Mesenteric fat pad (tissue), 1 donor: Measurements from ENCODE around the gene MLH3. TPM values are rescaled to one million over a fixed set of nuclear protein-coding genes. Genes with fewer than 3 reads are reported as not detected.
A peak's percentile ranks its signal among the peaks of the same experiment; 100 is the strongest.

ENCODE experiments used
- DNase-seq: peaks from one replicate; pipeline ENCODE4 v3.0.0-alpha.2; 2020; ENCODE audit warnings: low spot score
- total RNA-seq: library from RNA; stranded (reverse); fragmentation: NEBNext Ultra II Directional; extraction: Animal tissue kit (Norgen Biotek cat#: 25700); gene quantifications from one replicate; pipeline ENCODE4 v1.2.1, GENCODE V29; 2021
- donor health status: DM: yes; HTN: yes; CAD: no.

MLH3 gene
- total RNA-seq, 1 donor from 2014 or later: 27.9 TPM

- DNase-seq: no peak
Observed at GRCh38 chr14:74985806-74986205, 65.5 kb downstream of the MLH3 start.

DNA sequence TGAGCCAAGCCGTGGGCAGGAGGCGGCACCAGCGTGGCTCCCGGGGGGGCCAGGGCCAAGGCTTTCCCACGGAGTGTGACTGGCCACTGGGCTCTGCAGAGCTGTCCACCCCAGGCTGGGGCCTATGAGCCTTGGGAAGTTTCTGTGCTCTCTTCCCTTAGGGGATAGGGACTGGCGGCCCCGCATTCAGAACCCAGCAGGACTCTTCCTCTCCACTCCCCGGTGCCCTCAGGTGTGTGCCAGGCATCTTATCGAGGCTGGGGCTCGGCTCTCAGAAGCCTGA, 66.3 kb downstream of the MLH3 start:
- no peak for DNase-seq

GRCh38 chr14:74984236-74985027, 66.8 kb downstream of the MLH3 start:
- DNase-seq: no peak

GRCh38 chr14:74983343-74983742, 67.9 kb downstream of the MLH3 start:
- no peak for DNase-seq

GRCh38 chr14:74982661-74983060, 68.6 kb downstream of the MLH3 start:
- no peak for DNase-seq

DNA sequence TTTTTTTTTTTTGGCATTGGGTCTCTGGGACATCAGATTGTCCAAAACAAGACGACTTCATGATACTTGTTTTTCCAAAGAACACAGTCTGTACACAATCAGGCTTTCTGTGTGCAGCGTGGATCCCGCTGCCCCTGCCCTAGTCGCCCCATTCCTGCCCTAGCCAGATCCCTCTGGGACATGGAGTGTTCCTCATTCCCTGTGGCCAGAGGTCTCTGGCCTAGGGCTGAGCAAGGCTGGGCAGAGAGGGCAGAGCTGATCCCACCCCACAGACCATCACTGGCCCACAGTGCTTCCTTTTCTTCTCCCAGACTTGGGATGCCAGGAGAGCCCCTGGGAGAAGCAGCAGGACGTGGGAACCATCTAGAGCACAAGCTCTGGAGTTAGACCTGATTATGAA, 69.4 kb downstream of the MLH3 start:
- no peak for DNase-seq

GRCh38 chr14:74981462-74981782, 69.8 kb downstream of the MLH3 start:
- no peak for DNase-seq

- DNase-seq: no peak
Observed at GRCh38 chr14:74980731-74981461, 70.4 kb downstream of the MLH3 start.

- no peak for DNase-seq
Observed at GRCh38 chr14:74980398-74980730, 70.9 kb downstream of the MLH3 start.

DNA sequence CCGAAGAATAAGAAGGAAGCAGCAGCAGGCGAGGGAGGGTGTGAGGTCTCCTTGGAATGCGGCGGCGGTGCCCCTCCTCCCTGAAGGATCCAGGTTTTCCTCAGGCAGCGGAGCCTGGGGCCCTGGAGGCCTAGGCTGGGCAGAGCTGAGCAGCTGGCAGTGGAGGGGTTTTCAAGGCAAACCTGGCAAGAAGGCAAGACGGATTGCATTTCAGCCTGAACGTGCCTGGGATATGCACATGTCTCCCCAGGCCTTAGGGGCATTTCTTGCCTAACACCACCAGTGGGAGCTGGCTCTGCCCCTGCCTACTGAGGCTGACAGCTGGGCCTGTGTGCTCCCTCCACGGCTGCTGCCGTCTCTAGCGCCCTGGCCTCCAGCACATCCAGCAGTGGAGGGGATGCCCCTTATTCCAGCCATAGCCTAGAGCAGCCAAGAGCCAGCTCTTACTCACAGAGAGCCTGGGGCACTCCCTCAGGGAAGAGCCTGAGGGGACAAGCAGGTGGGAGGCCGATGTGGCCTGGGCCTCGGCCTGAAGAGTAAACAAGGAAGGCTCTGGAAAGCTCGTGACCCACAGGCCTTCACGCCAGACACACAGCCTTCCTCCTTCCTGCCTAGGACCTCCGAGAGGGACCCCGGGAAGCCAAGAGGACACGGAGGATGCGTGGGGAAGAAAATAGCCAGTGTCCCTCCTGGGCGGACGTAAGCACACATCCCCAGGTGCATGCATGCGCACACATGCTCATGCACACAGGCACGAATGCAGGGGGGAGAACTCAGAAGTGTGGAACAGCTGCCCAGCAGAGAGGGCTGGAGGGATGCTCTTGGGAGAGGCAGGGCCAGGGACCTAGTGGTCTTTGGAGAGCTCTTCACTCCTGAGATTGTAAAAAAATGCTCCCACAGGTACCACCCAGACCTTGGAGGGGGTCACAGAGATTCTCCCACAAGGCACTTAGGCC, 71.5 kb downstream of the MLH3 start:
- peak; percentile 85 for DNase-seq

DNA sequence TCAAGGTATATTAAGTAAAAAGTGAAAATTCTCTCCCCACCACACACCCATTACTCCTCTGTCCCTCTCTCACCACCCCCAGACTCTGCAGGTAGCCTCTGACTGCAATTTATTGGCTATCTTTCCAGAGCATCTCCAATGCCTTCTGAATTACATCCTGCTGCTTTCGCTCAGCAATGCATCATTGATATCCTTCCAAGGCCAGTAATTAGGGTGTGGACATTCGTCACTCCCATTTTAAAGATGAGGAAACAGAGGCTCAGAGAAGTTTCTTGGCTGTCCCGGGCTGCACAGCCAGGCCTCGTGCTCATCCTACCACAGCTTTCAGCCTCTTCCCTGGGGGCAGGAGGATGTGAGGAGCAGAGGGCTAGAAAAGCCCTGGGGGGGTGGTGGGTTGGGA, 72.2 kb downstream of the MLH3 start:
- peak; percentile 1 for DNase-seq

GRCh38 chr14:74978416-74978947, 72.8 kb downstream of the MLH3 start:
- DNase-seq: no peak

GRCh38 chr14:74977901-74978385, 73.3 kb downstream of the MLH3 start:
- no peak for DNase-seq

- no peak for DNase-seq
Observed at GRCh38 chr14:74977164-74977900, 73.9 kb downstream of the MLH3 start.

- no peak for DNase-seq
Observed at GRCh38 chr14:74976264-74977113, 74.8 kb downstream of the MLH3 start.

DNA sequence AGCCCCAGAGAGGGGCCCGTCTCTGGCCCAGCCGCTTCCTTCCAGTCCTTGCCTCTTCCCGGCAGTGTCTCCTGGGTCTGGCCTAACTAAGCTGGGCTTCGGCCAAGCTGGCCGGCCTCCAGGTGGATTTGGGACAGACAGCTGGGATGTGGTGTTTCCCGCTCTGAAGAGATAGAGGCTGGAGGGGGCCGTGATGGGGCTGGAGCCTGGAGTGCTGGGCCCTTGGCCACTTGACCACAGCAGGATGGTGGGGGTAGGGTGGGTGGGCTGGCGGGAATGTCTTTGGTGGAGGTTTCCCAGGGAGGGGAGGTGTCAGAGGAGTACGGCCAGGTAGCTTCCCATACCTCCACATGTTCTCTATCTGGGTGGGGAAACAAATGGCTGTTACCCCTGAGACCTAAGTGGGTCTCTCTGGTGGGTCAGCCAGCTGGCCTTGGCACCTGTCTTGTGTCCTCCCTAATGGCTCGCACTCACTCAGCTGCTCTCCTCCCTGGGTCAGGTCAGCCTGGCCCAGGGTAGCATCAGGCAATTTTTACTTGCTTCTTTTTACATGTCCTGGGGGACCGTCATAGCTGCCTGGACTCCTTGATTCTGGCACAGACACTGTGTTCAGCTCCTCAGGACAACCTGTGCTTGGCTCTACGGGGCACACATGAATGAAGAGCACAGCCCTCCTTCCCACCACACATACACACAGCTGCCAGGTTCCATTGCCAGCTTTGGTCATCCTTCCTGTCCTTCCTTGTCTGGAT, 76.0 kb downstream of the MLH3 start:
- DNase-seq: no peak

DNA sequence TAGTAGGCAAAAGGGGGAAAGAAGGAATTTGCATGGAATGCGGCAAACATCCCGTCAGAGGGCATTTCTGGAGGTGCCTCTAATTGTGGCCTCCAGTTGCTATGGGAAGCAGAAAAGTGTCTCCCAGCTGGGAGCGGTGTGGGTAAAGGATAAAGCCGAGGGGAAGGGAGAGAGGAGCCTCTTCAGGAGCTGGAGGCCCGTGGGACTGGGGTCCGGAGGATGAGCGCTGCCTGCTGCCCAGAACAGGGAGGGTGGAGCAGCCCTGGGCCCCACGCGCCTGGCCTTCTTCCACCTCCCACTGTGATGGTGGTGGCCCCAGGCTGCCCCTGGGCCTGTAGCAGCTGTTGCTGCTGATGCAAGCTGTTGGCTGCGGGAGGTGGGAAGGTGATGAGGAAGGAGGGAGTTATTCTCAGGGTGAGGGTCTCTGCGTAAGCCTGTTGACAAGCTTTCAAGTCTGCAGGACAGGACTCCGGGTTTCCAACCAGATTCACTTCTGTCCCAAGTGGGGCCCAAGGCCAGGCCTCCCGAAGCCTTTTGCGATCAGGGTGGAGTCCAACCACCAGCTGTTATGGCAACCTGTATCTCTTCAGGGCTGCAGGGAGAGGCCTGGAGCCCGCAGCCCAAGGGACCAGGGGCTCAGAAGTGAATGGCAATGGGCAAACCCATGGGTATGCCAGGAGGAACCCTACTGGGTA, 76.8 kb downstream of the MLH3 start:
- DNase-seq: no peak

GRCh38 chr14:74973905-74974363, 77.3 kb downstream of the MLH3 start:
- no peak for DNase-seq
